Neural cell (in vitro differentiated cells): ENCODE results near the gene SP5. TPM values are rescaled to one million over a fixed set of nuclear protein-coding genes. Genes with fewer than 3 reads are reported as not detected.
A peak's percentile ranks its signal among the peaks of the same experiment; 100 is the strongest.

Source experiments
- H2AFZ ChIP-seq: fragments of 200-600, 300-800 bp; sonication (generic), shearing (Covaris generic); 2 replicates; pipeline ENCODE4 v1.6.0; 2014; ENCODE audit warnings: low read depth, mild to moderate bottlenecking, antibody characterized with exemption, low read length, moderate library complexity
- H3F3A ChIP-seq: fragments of 200-600 bp; shearing (Covaris generic); 2 replicates; pipeline ENCODE4 v1.6.1; 2016; ENCODE audit warnings: mild to moderate bottlenecking, moderate library complexity, mixed read lengths, antibody characterized with exemption, low read length; ENCODE audit not compliant: insufficient read depth, poor library complexity, severe bottlenecking
- H3K27ac ChIP-seq: fragments of 200-600, 300-800 bp; sonication (generic), shearing (Covaris generic); 2 replicates; pipeline ENCODE4 v1.5.1; 2014; ENCODE audit warnings: mild to moderate bottlenecking, low read length, moderate library complexity
- H3K27me3 ChIP-seq: fragments of 300-800, 200-600 bp; sonication (generic), shearing (Covaris generic); 2 replicates; pipeline ENCODE4 v1.6.0; 2014; ENCODE audit warnings: mild to moderate bottlenecking, low read depth, low read length, moderate library complexity; ENCODE audit not compliant: insufficient read depth
- H3K36me3 ChIP-seq: fragments of 300-800, 200-600 bp; sonication (generic), shearing (Covaris generic); 2 replicates; pipeline ENCODE4 v1.5.1; 2014; ENCODE audit warnings: mild to moderate bottlenecking, antibody characterized with exemption, low read length, moderate library complexity; ENCODE audit not compliant: insufficient read depth
- H3K4me2 ChIP-seq: fragments of 300-800, 200-600 bp; sonication (generic), shearing (Covaris generic); 2 replicates; pipeline ENCODE4 v1.6.0; 2014; ENCODE audit warnings: mild to moderate bottlenecking, low read length
- H3K4me3 ChIP-seq: fragments of 300-800, 200-600 bp; sonication (generic), shearing (Covaris generic); 2 replicates; pipeline ENCODE4 v1.5.1; 2014; ENCODE audit warnings: mild to moderate bottlenecking, low read length, moderate library complexity
- H3K79me2 ChIP-seq: fragments of 200-600 bp; shearing (Covaris generic); replicated peaks from 2 replicates; pipeline ENCODE4 v1.6.0; 2014; ENCODE audit warnings: mild to moderate bottlenecking, low read length, moderate library complexity; ENCODE audit not compliant: insufficient read depth
- H3K9ac ChIP-seq: fragments of 300-800, 200-600 bp; sonication (generic), shearing (Covaris generic); 2 replicates; pipeline ENCODE4 v1.6.1; 2016; ENCODE audit warnings: mild to moderate bottlenecking, low read length, mixed read lengths
- H3K9me2 ChIP-seq: fragments of 200-600 bp; shearing (Covaris generic); 2 replicates; pipeline ENCODE4 v1.6.1; 2016; ENCODE audit warnings: mild to moderate bottlenecking, low read length, mixed read lengths; ENCODE audit not compliant: insufficient read depth
- H3K9me3 ChIP-seq: fragments of 200-600, 300-800 bp; sonication (generic), shearing (Covaris generic); 2 replicates; pipeline ENCODE4 v1.6.1; 2016; ENCODE audit warnings: mild to moderate bottlenecking, mixed run types, low read length, moderate library complexity, mixed read lengths
- H4K20me1 ChIP-seq: fragments of 200-600 bp; shearing (Covaris generic); 2 replicates; pipeline ENCODE4 v1.6.1; 2016; ENCODE audit warnings: mild to moderate bottlenecking, mixed run types; ENCODE audit not compliant: insufficient read depth
- CTCF ChIP-seq: fragments of 450-650 bp; IDR thresholded peaks from 2 replicates; pipeline ENCODE4 v1.5.1; 2014; ENCODE audit warnings: antibody characterized with exemption, mild to moderate bottlenecking, moderate library complexity; ENCODE audit not compliant: poor library complexity, severe bottlenecking
- EP300 ChIP-seq: fragments of 450-650 bp; conservative IDR thresholded peaks from 2 replicates; pipeline ENCODE4 v1.6.1; 2014; ENCODE audit warnings: antibody characterized with exemption, mild to moderate bottlenecking, moderate library complexity; ENCODE audit not compliant: poor library complexity, severe bottlenecking
- EZH2 ChIP-seq: fragments of 200-600, 300-800 bp; shearing (Covaris generic), sonication (generic); IDR thresholded peaks from 2 replicates; pipeline ENCODE4 v1.6.1; 2014; ENCODE audit warnings: antibody characterized with exemption, low read length, borderline replicate concordance, mild to moderate bottlenecking; ENCODE audit not compliant: insufficient read depth, poor library complexity, severe bottlenecking
- MXI1 ChIP-seq: fragments of 450-650 bp; conservative IDR thresholded peaks from 2 replicates; pipeline ENCODE4 v1.6.1; 2014; ENCODE audit warnings: antibody characterized with exemption, mild to moderate bottlenecking; ENCODE audit not compliant: poor library complexity, severe bottlenecking
- POLR2AphosphoS5 ChIP-seq: IDR thresholded peaks from 2 replicates; pipeline ENCODE4 v1.6.1; 2012
- RAD21 ChIP-seq: fragments of 450-650 bp; conservative IDR thresholded peaks from 2 replicates; pipeline ENCODE4 v1.6.1; 2014; ENCODE audit warnings: antibody characterized with exemption, mild to moderate bottlenecking, moderate library complexity
- SMC3 ChIP-seq: fragments of 450-650 bp; conservative IDR thresholded peaks from 2 replicates; pipeline ENCODE4 v1.6.1; 2014; ENCODE audit warnings: antibody characterized with exemption, mild to moderate bottlenecking, moderate library complexity; ENCODE audit not compliant: poor library complexity
- TAF1 ChIP-seq: IDR thresholded peaks from 2 replicates; pipeline ENCODE4 v1.6.1; 2012; ENCODE audit warnings: low read depth
- polyA plus RNA-seq: library from polyadenylated mRNA; depleted of rRNA; stranded (reverse); fragments of >200 nt; gene quantifications from 2 replicates; pipeline ENCODE4 v1.2.3, GENCODE V29; 2014
- TF ChIP-seq, protein P1 (sequence below): IDR thresholded peaks from 2 replicates; pipeline ENCODE4 v1.6.1; 2012; ENCODE audit warnings: borderline replicate concordance

SP5 gene
- polyA plus RNA-seq, 1 donor from 2014 or later: 0.15 TPM

- no peak overlapping the region for H3K27ac ChIP-seq
- peaks cover 86% of the 10 kb centered on the region for H3K27me3 ChIP-seq
- no peak overlapping the region for H2AFZ ChIP-seq
- H3K79me2 ChIP-seq: no peaks in the 10 kb centered on the region
- no peaks in the 10 kb centered on the region for H3F3A ChIP-seq
- no peak overlapping the region for H3K9ac ChIP-seq
- H4K20me1 ChIP-seq: no peaks in the 10 kb centered on the region
- peak overlapping the region; percentile 62 for H3K4me3 ChIP-seq
- no peaks in the 10 kb centered on the region for H3K36me3 ChIP-seq
- no peak overlapping the region for H3K4me2 ChIP-seq
- no peaks in the 10 kb centered on the region for H3K9me3 ChIP-seq
- H3K9me2 ChIP-seq: no peaks in the 10 kb centered on the region
- TF ChIP-seq TAF1 (no peak), MXI1 (no peak), POLR2AphosphoS5 (no peak), SMC3 (no peak), EZH2 (no peak), RAD21 (no peak), EP300 (no peak), CTCF (no peak)
- TF ChIP-seq, protein P1, sequence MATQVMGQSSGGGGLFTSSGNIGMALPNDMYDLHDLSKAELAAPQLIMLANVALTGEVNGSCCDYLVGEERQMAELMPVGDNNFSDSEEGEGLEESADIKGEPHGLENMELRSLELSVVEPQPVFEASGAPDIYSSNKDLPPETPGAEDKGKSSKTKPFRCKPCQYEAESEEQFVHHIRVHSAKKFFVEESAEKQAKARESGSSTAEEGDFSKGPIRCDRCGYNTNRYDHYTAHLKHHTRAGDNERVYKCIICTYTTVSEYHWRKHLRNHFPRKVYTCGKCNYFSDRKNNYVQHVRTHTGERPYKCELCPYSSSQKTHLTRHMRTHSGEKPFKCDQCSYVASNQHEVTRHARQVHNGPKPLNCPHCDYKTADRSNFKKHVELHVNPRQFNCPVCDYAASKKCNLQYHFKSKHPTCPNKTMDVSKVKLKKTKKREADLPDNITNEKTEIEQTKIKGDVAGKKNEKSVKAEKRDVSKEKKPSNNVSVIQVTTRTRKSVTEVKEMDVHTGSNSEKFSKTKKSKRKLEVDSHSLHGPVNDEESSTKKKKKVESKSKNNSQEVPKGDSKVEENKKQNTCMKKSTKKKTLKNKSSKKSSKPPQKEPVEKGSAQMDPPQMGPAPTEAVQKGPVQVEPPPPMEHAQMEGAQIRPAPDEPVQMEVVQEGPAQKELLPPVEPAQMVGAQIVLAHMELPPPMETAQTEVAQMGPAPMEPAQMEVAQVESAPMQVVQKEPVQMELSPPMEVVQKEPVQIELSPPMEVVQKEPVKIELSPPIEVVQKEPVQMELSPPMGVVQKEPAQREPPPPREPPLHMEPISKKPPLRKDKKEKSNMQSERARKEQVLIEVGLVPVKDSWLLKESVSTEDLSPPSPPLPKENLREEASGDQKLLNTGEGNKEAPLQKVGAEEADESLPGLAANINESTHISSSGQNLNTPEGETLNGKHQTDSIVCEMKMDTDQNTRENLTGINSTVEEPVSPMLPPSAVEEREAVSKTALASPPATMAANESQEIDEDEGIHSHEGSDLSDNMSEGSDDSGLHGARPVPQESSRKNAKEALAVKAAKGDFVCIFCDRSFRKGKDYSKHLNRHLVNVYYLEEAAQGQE: no peak
Observed at GRCh38 chr2:170711196-170711773, 3.9 kb upstream of the SP5 start.

DNA sequence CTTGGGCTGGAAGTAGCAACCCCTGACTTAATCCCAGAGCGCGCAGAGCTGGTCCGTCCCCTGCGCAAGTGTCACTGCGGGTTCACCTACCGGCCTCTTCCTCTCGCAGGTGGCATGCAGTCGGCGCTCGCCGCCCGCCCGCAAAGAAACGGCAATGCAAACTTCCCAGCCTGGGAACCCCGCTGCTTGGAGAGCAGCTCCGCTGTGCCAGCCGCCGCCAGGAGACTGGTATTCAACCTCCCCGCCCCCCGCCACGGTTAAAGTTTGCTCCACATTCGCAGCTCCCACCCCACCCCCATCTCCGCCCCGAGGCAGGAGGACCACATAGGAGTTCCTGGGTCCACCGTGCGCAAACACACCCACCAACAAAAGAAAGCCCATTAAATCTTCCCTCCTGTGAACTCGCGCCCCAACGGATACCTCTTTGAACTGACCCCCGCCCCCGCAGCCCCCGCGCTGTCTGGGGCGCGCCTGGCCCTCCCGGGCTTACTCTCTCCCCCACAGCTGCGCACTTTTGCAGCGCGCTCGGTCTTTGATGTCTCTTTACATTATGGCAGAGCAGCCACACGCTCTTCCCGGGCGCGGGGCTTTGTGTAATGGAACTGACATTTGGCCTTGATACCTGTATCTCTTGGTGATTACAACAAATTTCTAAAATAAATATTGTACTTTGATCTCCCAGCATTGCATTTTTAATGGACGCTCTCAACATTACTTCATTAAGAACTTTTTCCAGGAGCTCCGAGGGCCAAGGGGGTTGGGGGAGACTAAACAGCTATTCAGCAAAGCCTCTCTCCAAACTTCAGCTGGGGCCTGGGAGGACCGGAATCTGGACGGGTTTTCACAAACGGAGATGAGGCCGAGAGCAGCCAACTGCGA, 3.1 kb upstream of the SP5 start:
- peak overlapping the region; percentile 45 for H3K4me2 ChIP-seq
- no peaks in the 10 kb centered on the region for H3K9me2 ChIP-seq
- no peaks in the 10 kb centered on the region for H4K20me1 ChIP-seq
- H3K36me3 ChIP-seq: no peaks in the 10 kb centered on the region
- TF ChIP-seq MXI1: no peak
- TF ChIP-seq, protein P1: no peak
- no peak for TF ChIP-seq EZH2
- TF ChIP-seq SMC3: no peak
- no peak for TF ChIP-seq TAF1
- no peak for TF ChIP-seq RAD21
- H3K79me2 ChIP-seq: no peaks in the 10 kb centered on the region
- no peak overlapping the region for H3K27ac ChIP-seq
- no peak overlapping the region for H3K9ac ChIP-seq
- peak overlapping the region; percentile 62 for H3K4me3 ChIP-seq
- no peaks in the 10 kb centered on the region for H3F3A ChIP-seq
- H2AFZ ChIP-seq: no peak overlapping the region
- no peaks in the 10 kb centered on the region for H3K9me3 ChIP-seq
- H3K27me3 ChIP-seq: peaks cover 94% of the 10 kb centered on the region
